ENCODE data around the gene ZNF580. TPM values are rescaled to one million over a fixed set of nuclear protein-coding genes. Genes with fewer than 3 reads are reported as not detected.
A peak's percentile ranks its signal among the peaks of the same experiment; 100 is the strongest.

Gene ZNF580
- total RNA-seq, 1 experiment from 2014 or later = 32.0 TPM

GRCh38 chr19:55644191-55644833, 3.5 kb downstream of the ZNF580 start:
- H3K4me3 Mint-ChIP-seq = peak overlapping the region; percentile 89
- no peak for TF ChIP-seq HMGA2 (CRISPR knock-in tag; IDR thresholded peaks at IDR 0.05)
- no peak for TF ChIP-seq FOXJ3 (CRISPR knock-in tag; IDR thresholded peaks at IDR 0.05; ENCODE audit: borderline replicate concordance)
- TF ChIP-seq ATF2 (CRISPR knock-in tag; IDR thresholded peaks at IDR 0.05; ENCODE audit: borderline replicate concordance, low read depth) = no peak
- TF ChIP-seq ZNF532 (CRISPR knock-in tag; IDR thresholded peaks at IDR 0.05; ENCODE audit: borderline replicate concordance) = no peak
- no peak for TF ChIP-seq CTCF (IDR thresholded peaks at IDR 0.05)
- no peak for TF ChIP-seq ATF1 (CRISPR knock-in tag; IDR thresholded peaks at IDR 0.05)
- DNase-seq (ENCODE audit: low spot score) (no peak), ATAC-seq (no peak)
- ChIA-PET CTCF (interaction anchor here (1.4 to 2.6 kb wide), 2 partner anchors 10 to 12 kb away, joined by 3 to 11 read pairs; partner anchors contain the start of gene U2AF2), POLR2A (no interaction called here)
- peaks cover 9% of the 10 kb centered on the region for H3K27me3 Mint-ChIP-seq (ENCODE audit: low read depth)
- peaks cover 13% of the 10 kb centered on the region for H3K36me3 Mint-ChIP-seq
- peak overlapping the region; percentile 74; the same call in 1 of the 2 replicates for H3K27ac Mint-ChIP-seq
- peaks cover 24% of the 10 kb centered on the region for H3K4me1 Mint-ChIP-seq
- no peaks in the 10 kb centered on the region for H3K9me3 Mint-ChIP-seq

GRCh38 chr19:55644842-55645511, 4.2 kb downstream of the ZNF580 start:
- Mint-ChIP-seq H3K9me3 (no peaks in the 10 kb centered on the region), H3K27ac (no peak overlapping the region), H3K36me3 (peaks cover 13% of the 10 kb centered on the region), H3K4me3 (peak overlapping the region; percentile 89), H3K27me3 (ENCODE audit: low read depth) (peaks cover 4% of the 10 kb centered on the region), H3K4me1 (peaks cover 24% of the 10 kb centered on the region)
- CTCF ChIA-PET = interaction anchor here (1.4 kb wide), 1 partner anchor 10 kb away, joined by 3 read pairs; the partner anchor contains the start of gene U2AF2
- POLR2A ChIA-PET = no interaction called here
- 0 out of 2 replicates have a peak, but pooled peaks have one; percentile 36 for TF ChIP-seq ESRRA (CRISPR knock-in tag; IDR thresholded peaks at IDR 0.05; ENCODE audit: borderline replicate concordance)
- TF ChIP-seq TEAD1 (CRISPR knock-in tag; IDR thresholded peaks at IDR 0.05) = no peak
- no peak for TF ChIP-seq FOXP4 (CRISPR knock-in tag; IDR thresholded peaks at IDR 0.05)
- no peak for TF ChIP-seq NFYB (CRISPR knock-in tag; conservative IDR thresholded peaks at IDR 0.05; ENCODE audit: low read depth)
- no peak for TF ChIP-seq RORB (CRISPR knock-in tag; IDR thresholded peaks at IDR 0.05)
- no peak for TF ChIP-seq GABPB1 (CRISPR knock-in tag; IDR thresholded peaks at IDR 0.05)
- ATAC-seq (no peak), DNase-seq (ENCODE audit: low spot score) (no peak)

Data from WTC11 (cell line).